Astrocyte of the cerebellum (primary cell): ENCODE measurements around the gene HOXA7.

Experiments
- DNase-seq: peaks from one replicate; pipeline ENCODE4 v3.0.0-alpha.2; 2011; ENCODE audit warnings: low read depth
- H3K4me3 ChIP-seq: 2 replicates; pipeline ENCODE4 v1.5.1; 2011; ENCODE audit warnings: mild to moderate bottlenecking, low read depth, low read length, moderate library complexity
- in situ Hi-C: cut with HindIII; loops from 2 replicates; pipeline ENCODE4 v1.10.0; 2017; ENCODE audit warnings: low sequenced_read_pairs
- TF ChIP-seq, protein P1 (sequence below): IDR thresholded peaks from 2 replicates; pipeline ENCODE4 v1.5.1; 2012; ENCODE audit warnings: low read length, low read depth, moderate library complexity, mild to moderate bottlenecking; ENCODE audit errors: missing control alignments

Gene HOXA7

DNA sequence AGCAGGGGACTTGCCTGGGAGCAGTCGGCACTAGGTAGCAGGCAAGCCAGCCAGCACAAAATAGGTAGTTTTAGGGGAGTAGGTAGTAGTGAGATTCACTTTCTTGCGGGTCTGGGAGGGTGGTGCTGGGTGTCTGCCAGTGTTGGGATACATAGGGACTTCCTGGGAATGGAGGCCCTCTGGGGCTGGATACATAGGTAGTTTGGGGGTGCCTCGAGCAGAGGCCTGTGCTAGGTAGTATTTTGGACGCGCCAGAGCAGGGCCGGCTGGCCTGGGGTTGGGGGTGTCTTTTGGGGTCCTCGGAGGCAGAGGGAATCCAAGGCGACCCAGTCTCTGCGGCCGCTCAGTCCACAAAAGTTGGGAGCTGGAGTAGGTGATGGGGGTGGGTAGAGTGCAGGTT is 2.1 kb downstream of the HOXA7 start:
- in situ Hi-C loops = loop anchor here (25.0 kb wide), 1 partner anchor 992 kb away; the partner anchor contains the start of gene NFE2L3
- TF ChIP-seq, protein P1, sequence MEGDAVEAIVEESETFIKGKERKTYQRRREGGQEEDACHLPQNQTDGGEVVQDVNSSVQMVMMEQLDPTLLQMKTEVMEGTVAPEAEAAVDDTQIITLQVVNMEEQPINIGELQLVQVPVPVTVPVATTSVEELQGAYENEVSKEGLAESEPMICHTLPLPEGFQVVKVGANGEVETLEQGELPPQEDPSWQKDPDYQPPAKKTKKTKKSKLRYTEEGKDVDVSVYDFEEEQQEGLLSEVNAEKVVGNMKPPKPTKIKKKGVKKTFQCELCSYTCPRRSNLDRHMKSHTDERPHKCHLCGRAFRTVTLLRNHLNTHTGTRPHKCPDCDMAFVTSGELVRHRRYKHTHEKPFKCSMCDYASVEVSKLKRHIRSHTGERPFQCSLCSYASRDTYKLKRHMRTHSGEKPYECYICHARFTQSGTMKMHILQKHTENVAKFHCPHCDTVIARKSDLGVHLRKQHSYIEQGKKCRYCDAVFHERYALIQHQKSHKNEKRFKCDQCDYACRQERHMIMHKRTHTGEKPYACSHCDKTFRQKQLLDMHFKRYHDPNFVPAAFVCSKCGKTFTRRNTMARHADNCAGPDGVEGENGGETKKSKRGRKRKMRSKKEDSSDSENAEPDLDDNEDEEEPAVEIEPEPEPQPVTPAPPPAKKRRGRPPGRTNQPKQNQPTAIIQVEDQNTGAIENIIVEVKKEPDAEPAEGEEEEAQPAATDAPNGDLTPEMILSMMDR = no peak
- H3K4me3 ChIP-seq = no peak overlapping the region
- no peak for DNase-seq

DNA sequence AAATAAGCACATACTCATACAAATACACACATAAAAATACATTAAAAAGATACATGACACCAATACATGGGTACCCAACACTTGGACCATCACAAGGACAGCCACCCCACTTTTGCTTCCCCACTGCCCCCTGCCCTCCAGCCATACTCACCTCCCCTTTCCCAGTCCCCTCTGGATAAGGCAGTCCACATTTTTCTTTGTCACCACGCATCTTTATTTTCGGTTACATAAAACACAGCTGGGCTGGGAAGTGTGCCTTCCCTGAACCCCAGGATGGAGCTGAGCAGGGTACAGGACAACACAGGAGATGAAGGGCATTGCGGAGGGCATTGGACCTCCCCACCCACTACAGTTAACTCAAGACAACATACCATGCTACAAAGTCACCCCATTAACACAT is 2.9 kb downstream of the HOXA7 start:
- H3K4me3 ChIP-seq = no peak overlapping the region
- DNase-seq = no peak
- in situ Hi-C loops = loop anchor here (25.0 kb wide), 1 partner anchor 991 kb away; the partner anchor contains the start of gene NFE2L3
- TF ChIP-seq, protein P1 = no peak

DNA sequence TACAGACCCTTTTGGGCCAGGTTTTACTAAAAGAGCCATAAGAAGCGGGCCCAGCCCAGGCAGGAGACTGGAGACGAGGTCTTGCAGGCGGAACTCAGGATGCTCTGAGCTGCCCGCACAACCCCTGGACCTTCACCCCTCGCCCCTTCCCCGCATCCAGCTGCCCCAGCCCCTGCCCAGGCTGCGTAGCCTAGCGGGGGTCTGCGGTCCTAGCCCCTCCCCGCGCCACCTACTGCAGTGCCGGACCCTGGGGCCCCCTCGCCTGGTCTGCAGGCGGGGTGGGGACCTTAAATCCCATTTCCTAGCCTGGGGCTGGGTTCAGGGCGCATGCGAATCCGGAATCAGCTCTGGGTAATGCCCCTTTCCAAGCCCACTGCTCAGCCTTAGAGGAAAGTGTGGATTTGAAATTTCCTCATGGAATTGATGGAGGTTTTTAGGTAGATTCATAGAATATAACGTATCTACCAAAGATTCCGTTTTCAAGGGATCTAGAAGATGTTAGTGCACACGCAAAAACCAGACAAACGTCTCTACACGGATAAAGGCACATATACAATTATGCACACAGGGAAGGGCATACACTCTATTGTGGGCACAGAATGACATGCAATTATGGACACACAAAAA is 3.5 kb downstream of the HOXA7 start:
- H3K4me3 ChIP-seq = no peak overlapping the region
- TF ChIP-seq, protein P1 = no peak
- no peak for DNase-seq
- in situ Hi-C loops = loop anchor here (25.0 kb wide), 1 partner anchor 991 kb away; the partner anchor contains the start of gene NFE2L3

DNA sequence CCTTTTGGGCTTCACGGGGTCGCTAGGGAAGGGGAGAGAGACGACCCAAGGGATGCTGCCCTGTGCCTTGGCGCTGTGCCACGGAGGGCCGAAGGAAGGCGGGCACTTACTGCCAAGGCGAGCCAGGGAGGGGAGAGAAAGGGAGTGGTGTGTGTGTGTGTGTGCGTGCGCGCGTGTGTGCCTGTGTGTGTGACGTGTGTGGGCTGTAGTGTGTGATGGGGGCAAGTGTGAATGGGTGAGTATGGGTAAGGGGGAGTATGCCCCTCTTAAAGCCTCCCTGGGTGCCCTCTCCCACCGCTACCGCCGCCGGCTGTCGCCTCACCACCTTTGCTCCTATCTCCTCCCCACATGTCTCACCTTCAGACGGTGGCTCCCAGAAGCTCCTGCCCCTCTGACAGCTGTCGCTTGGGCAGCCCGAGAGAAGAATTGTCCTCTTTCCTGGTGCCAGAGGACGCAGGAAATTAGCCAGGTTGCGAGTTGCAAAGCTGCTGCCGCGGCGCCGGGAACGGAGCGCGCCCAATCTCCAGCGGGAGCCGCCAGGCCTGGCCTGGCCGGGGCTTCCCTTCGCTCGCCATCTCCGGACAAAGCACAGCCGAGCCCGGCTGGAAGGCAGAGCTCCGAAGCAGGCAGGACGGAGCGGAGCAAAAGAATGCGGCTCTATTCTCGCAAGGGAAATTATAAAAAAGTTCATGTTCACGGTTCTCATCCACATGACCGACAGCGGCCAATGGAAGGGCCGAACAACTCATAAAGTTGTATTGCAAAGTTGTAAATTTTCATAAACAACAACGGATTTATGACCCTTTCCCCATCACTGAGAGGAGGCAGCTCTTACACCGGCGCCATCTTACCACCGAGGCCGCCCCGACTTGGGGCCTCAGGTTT is 4.3 kb downstream of the HOXA7 start, which contains the start of gene HOXA3:
HOXA3 (minus strand) TSS at position 653 of the 885 bp plus-strand sequence. CDS start 41,943 bp downstream, outside the sequence.
- in situ Hi-C loops = loop anchor here (25.0 kb wide), 1 partner anchor 990 kb away; the partner anchor contains the start of gene NFE2L3
- H3K4me3 ChIP-seq = no peak within 1 kb of the TSS
- TF ChIP-seq, protein P1 = no peak
- DNase-seq = no peak

DNA sequence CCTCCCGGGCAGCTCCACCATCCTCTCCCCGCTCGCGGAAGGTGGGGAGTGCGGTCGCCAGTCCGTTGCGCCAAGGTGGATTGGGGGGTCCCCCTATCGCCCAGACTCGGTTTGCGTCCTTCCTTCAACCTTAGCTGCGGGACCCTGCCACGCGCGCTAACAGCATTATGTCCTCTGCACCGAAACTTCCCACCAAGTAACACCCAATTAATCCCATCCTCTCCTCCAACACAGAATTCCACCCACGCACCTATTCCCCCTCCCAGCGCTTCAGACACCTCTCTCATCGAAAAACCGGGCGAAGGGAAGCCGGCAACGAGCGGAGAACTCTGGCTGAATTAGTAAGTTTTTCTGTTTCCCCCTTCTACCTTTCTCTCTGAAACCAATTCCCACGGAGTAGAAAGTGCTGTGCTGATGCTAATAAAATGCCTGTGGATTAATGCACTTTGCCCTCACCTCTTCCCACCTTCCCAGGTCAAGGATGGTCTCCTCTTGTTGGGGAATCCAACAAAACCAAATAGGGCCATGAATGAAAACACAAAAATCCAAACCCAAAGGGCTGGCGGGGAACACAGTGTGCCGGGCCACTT is 5.0 kb downstream of the HOXA7 start:
- no peak overlapping the region for H3K4me3 ChIP-seq
- TF ChIP-seq, protein P1 = no peak
- in situ Hi-C loops = loop anchor here (25.0 kb wide), 1 partner anchor 989 kb away; the partner anchor contains the start of gene NFE2L3
- DNase-seq = no peak
